Naive thymus-derived CD8-positive, alpha-beta T cell (primary cell): ENCODE data around the gene L3MBTL1. TPM values are rescaled to one million over a fixed set of nuclear protein-coding genes. Genes with fewer than 3 reads are reported as not detected.

Source experiments
- ATAC-seq, 2 donors: fragments of 150-1000 bp; cut with Tn5 transposase in 1 of 2; sonication (Bioruptor Pico), chemical (Tn5 transposase) in 1 of 2; 1 replicate in 1 of 2; 2 replicates in 1 of 2; pipeline ENCODE4 v1.10.0; 2021; ENCODE audit warnings: mild to moderate bottlenecking in 2 of 2, moderate library complexity in 2 of 2
- POLR2A ChIA-PET: fragments of 350-600 bp; sonication (Branson Sonifier 250); formaldehyde crosslinking; loops from one replicate; lab custom pipeline; 2021; ENCODE audit warnings: antibody characterized with exemption; lab: Charles Lee
- DNase-seq, 10 donors: peaks; one replicate each; pipeline versions ENCODE4 v3.0.0 to v3.0.0-alpha.2; 2020 to 2022
- H3K27ac Mint-ChIP-seq, 10 donors: one replicate each; pipeline ENCODE4 v1.8.0; 2020 to 2022; ENCODE audit warnings: mild to moderate bottlenecking in 10 of 10, mixed read lengths in 10 of 10, moderate library complexity in 4 of 10, inconsistent platforms in 1 of 10
- H3K27me3 Mint-ChIP-seq, 5 donors: one replicate each; pipeline ENCODE4 v1.8.0; 2021 to 2022; ENCODE audit warnings: mixed read lengths in 5 of 5
- H3K36me3 Mint-ChIP-seq, 3 donors: one replicate each; pipeline ENCODE4 v1.8.0; 2020 to 2022; ENCODE audit warnings: mixed read lengths in 3 of 3, mild to moderate bottlenecking in 2 of 3, inconsistent platforms in 1 of 3
- H3K4me1 Mint-ChIP-seq, 4 donors: one replicate each; pipeline ENCODE4 v1.8.0; 2021 to 2022; ENCODE audit warnings: mixed read lengths in 4 of 4
- H3K4me3 Mint-ChIP-seq, 10 donors: one replicate each; pipeline ENCODE4 v1.8.0; 2020 to 2022; ENCODE audit warnings: mild to moderate bottlenecking in 10 of 10, mixed read lengths in 10 of 10, moderate library complexity in 6 of 10, inconsistent platforms in 1 of 10
- H3K9me3 Mint-ChIP-seq, 9 donors: one replicate each; pipeline ENCODE4 v1.8.0; 2020 to 2022; ENCODE audit warnings: mixed read lengths in 9 of 9, mild to moderate bottlenecking in 3 of 9, inconsistent platforms in 1 of 9, moderate library complexity in 1 of 9
- polyA plus RNA-seq, 3 donors: library from polyadenylated mRNA; unstranded; fragments of 300-500 nt; fragmentation: Illumina TruSeq; gene quantifications; one replicate each; pipeline ENCODE4 v1.2.3, GENCODE V29; 2021
- total RNA-seq, 8 experiments: library from RNA in 2 of 8; stranded (reverse) in 2 of 8; gene quantifications; one replicate each; pipeline ENCODE4 v1.2.3 and lab custom pipeline; 2021 to 2026

Gene L3MBTL1
- total and polyA plus RNA-seq, 5 experiments from 2014 or later = 0.66 to 27.2 (median 1.7) TPM

DNA sequence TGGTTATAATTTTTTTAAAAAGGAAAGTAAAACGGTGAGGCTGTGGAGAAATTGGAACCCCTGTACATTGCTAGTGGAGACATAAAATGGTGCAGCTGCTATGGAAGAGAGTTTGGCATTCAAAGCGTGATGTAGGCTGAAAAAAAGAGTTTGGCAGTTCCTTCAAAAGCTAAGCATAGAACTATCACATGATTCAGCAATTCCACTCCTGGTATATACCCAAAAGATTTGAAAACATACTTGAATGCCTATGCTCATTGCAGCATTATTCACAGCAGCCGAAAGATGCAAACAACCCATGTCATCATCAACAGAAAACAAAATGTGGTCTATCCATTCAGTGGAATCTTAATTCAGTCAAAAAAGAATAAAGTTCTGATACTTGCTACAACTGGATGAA, 46.9 kb downstream of the L3MBTL1 start:
- DNase-seq (no peak), ATAC-seq (no peak)
- Mint-ChIP-seq H3K27ac (no peak overlapping the region), H3K27me3 (peaks cover 0 to 4% (median 0%) of the 10 kb centered on the region in 5 donors), H3K4me1 (no peaks in the 10 kb centered on the region), H3K9me3 (no peaks in the 10 kb centered on the region), H3K4me3 (no peak overlapping the region), H3K36me3 (peaks cover 0 to 5% (median 0%) of the 10 kb centered on the region in 3 donors)
- POLR2A ChIA-PET = no interaction called here

DNA sequence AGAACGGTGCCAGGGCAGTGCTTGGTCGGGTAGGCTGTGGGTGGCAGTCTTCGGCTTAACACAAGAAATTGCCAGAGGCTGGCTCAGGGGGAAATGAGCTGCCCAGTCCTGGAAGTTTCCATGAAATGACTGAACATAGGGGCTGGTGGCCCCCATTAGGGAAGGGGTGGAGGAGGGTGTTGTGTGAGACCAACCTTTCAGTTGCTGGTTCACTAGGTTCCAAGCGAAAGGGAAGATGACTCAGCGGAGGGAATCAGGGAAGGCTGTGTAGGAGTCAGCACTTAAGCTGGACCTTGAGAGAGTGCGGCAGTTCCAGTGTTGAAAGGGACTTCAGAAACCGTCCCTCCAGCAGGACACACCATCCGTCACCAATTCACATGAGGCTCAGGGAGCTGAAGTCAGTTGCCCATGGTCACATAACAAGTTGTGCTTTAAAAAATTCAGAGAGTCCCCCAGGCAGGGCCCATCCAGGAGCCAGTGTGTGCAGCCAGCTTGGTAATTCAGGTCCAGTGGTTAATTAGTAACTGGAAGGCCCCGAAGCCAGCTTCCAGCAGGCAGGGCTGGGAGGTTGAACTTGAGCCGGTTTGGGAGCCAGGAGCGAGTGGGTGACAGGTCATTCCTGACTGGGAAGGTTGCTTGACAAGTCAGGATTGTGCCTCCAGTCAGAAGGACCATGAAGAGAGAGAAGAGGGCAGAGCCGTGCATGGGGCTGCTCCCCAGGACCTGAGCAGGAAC, 51.1 kb downstream of the L3MBTL1 start, which contains the start of gene SGK2:
TSS of gene SGK2 (plus strand) at position 616 of the 735 bp plus-strand sequence. CDS start 7,469 bp downstream, outside the sequence.
- Mint-ChIP-seq H3K27me3 (peaks cover 0 to 7% (median 0%) of the 10 kb centered on the region in 5 donors), H3K27ac (peak within 1 kb of the TSS in 1 of 10 donors; percentile 40), H3K36me3 (no peaks in the 10 kb centered on the region), H3K9me3 (no peaks in the 10 kb centered on the region), H3K4me3 (no peak within 1 kb of the TSS), H3K4me1 (peaks cover 0 to 2% (median 0%) of the 10 kb centered on the region in 4 donors)
- POLR2A ChIA-PET = no interaction called here
- no peak for DNase-seq
- no peak for ATAC-seq

DNA sequence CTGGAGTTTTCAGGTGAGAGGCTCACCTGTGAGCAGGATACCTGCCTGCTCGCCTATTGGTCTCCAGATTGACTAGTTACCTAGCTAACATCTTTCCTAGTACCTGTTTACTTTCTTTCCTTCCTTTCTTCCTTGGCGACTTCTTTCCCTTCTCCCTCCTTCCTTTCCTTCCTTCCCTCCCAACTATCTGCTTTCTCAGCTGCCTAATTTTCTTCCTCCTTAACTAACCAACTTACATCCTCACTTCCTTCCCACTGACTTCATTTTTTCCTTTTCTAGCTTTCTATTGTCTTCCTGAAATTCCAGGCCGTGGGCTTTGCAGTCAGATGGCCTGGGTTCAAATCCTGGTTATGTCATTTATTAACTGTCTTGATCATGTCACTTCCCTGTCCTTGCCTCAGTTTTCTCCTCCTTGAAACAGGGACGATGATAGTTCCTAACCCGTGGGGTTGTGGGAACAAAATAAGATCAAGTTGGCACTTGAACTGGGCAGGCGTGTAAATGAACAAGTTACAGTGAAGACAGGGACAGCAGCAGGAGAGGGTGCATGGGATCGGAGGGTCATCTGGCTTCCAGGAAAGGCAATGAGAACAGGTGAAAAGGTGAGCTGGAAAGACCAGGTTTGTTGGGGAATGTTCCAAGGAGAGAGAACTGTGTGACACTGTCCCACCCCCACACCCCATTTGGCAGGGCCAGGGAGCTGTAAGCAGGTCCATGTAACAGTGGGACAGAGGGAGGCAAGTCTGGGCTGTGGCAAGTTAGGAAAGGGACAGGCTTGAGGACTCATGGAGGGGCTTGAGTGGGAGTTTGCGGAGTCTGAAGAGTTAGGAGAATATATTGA, 51.9 kb downstream of the L3MBTL1 start:
- Mint-ChIP-seq H3K4me1 (peaks cover 0 to 2% (median 0%) of the 10 kb centered on the region in 4 donors), H3K27me3 (peaks cover 0 to 7% (median 0%) of the 10 kb centered on the region in 5 donors), H3K9me3 (no peaks in the 10 kb centered on the region), H3K27ac (peak overlapping the region in 1 of 10 donors; percentile 40), H3K4me3 (no peak overlapping the region), H3K36me3 (no peaks in the 10 kb centered on the region)
- ATAC-seq (no peak), DNase-seq (no peak)
- POLR2A ChIA-PET = no interaction called here

DNA sequence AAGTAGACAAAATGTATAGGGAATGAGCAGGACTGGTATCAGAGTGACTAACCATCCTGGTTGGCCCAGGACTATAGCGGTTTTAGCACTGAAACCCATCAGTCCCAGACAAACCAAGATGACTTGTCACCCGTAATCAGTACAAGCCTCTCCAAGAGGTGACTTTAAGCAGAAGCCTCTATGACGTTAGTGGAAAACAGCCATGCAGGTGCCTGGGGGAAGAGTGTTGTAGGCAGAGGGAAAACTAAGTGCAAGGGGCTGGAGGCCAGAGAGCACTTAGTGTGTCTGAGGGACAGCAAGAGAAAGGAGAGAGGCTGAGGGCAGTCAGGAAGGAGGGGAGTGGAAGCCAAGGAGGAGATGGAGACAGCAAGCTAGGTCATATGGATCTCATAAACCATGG, 53.5 kb downstream of the L3MBTL1 start:
- no peaks in the 10 kb centered on the region for H3K36me3 Mint-ChIP-seq
- POLR2A ChIA-PET = no interaction called here
- peaks cover 0 to 7% (median 0%) of the 10 kb centered on the region in 5 donors for H3K27me3 Mint-ChIP-seq
- DNase-seq (no peak), ATAC-seq (no peak)
- H3K9me3 Mint-ChIP-seq = no peaks in the 10 kb centered on the region
- H3K27ac Mint-ChIP-seq = peak overlapping the region in 1 of 10 donors; percentile 78
- H3K4me3 Mint-ChIP-seq = no peak overlapping the region
- peaks cover 0 to 2% (median 0%) of the 10 kb centered on the region in 4 donors for H3K4me1 Mint-ChIP-seq

DNA sequence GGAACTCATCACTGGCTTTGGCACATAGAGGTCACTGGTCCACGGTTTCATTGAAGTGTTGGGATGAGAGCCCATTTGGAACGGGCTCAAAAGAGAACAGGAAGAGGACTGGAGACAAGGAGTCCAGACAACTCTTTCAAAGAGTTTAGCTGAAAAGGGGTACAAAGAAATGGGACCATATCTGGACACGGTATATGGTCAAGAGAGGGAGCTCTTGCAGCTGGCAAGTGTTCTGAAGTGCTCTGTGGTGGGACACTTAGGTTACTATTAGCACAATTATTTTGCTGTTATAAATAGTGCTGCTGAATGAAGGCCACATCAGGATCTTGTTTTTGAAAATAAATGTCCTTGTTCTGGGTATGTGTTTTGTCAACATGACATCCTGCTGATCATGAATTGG, 55.9 kb downstream of the L3MBTL1 start:
- Mint-ChIP-seq H3K4me3 (no peak overlapping the region), H3K27me3 (peaks cover 0 to 7% (median 0%) of the 10 kb centered on the region in 5 donors), H3K9me3 (no peaks in the 10 kb centered on the region), H3K36me3 (no peaks in the 10 kb centered on the region), H3K4me1 (peaks cover 0 to 2% (median 0%) of the 10 kb centered on the region in 4 donors), H3K27ac (no peak overlapping the region)
- POLR2A ChIA-PET = no interaction called here
- DNase-seq (no peak), ATAC-seq (no peak)

DNA sequence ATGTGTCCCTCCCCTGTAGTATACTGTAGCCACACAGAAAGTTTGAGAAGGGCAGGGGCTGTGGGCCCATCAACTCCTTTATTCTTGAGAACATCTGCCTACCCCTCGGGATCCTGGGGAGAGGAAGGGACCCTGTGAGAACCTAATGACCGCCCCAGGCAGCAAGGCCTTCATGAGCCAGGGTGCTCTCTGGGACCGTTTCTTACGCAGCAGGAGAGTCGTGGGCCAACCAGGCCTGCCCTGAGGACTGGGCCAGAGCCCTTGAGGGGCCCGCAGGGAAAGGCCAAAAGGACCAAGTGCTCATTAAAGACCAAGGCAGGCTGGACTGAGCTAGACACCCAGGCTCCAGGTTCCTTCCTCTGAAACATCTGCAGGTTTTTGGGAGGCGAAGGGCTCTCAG, 56.5 kb downstream of the L3MBTL1 start:
- H3K4me1 Mint-ChIP-seq = peaks cover 0 to 2% (median 0%) of the 10 kb centered on the region in 4 donors
- DNase-seq (no peak), ATAC-seq (no peak)
- peaks cover 0 to 7% (median 0%) of the 10 kb centered on the region in 5 donors for H3K27me3 Mint-ChIP-seq
- POLR2A ChIA-PET = no interaction called here
- no peak overlapping the region for H3K4me3 Mint-ChIP-seq
- no peaks in the 10 kb centered on the region for H3K36me3 Mint-ChIP-seq
- peak overlapping the region in 1 of 10 donors; percentile 18 for H3K27ac Mint-ChIP-seq
- H3K9me3 Mint-ChIP-seq = no peaks in the 10 kb centered on the region

DNA sequence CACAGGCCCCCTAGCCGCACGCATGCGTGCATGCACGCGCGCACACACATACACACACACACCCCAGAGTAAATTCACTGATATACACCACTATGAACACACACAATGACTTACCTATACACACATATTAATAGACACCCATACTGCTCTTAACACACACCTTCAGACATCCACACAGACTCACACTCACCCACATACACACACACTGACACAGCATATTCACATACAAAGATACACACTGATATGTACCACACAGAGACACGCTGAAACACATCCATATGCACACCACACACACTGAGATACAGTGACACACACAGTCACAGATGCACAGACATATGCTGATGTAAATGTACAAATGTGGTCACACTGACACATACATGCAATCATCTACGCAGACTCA, 57.0 kb downstream of the L3MBTL1 start:
- no peak for ATAC-seq
- POLR2A ChIA-PET = no interaction called here
- no peak for DNase-seq
- peaks cover 0 to 2% (median 0%) of the 10 kb centered on the region in 4 donors for H3K4me1 Mint-ChIP-seq
- no peaks in the 10 kb centered on the region for H3K9me3 Mint-ChIP-seq
- no peak overlapping the region for H3K27ac Mint-ChIP-seq
- H3K27me3 Mint-ChIP-seq = peaks cover 0 to 3% (median 0%) of the 10 kb centered on the region in 5 donors
- H3K36me3 Mint-ChIP-seq = no peaks in the 10 kb centered on the region
- H3K4me3 Mint-ChIP-seq = no peak overlapping the region

DNA sequence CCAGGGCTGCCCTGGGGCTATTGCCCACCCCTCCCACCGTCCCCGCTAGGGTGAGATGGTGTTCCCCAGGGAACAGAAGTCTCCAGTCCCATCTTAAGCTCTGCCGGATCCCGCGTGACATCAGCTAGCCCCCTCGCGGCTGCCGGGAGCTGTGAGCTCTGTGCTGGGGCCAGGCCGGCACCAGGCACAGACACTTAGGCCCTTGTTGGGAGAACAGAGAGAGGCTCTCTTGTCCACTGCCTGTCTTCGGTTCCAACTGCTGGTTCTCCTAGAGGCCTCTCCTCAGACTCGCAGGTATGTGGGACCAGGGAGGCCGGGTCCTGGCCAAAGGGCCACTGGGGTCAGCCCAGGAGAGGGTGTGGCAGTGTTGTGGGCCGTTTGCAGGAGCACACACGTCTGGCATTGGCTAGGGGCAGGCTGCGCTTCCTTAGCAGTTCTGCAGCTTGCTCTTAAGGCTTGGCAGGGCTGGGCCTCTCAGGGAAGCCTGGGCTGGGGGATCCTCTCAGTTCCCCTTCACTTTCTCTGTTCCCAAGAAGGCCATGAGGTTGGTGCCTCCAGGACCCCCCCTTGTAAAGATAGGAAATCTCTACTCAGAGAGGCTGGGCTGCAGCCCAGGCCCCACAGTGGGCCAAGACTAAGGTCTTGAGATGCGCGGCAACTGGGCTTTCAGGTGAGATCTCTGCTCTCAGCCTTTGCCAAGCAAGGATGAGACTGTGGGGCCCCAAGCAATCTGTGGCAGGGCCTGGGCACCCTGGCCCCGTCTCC, 57.7 kb downstream of the L3MBTL1 start:
- H3K9me3 Mint-ChIP-seq = no peaks in the 10 kb centered on the region
- H3K36me3 Mint-ChIP-seq = no peaks in the 10 kb centered on the region
- H3K4me1 Mint-ChIP-seq = peaks cover 0 to 2% (median 0%) of the 10 kb centered on the region in 4 donors
- ATAC-seq (no peak), DNase-seq (no peak)
- peak overlapping the region in 1 of 10 donors; percentile 49 for H3K27ac Mint-ChIP-seq
- H3K4me3 Mint-ChIP-seq = no peak overlapping the region
- H3K27me3 Mint-ChIP-seq = no peaks in the 10 kb centered on the region
- POLR2A ChIA-PET = no interaction called here

DNA sequence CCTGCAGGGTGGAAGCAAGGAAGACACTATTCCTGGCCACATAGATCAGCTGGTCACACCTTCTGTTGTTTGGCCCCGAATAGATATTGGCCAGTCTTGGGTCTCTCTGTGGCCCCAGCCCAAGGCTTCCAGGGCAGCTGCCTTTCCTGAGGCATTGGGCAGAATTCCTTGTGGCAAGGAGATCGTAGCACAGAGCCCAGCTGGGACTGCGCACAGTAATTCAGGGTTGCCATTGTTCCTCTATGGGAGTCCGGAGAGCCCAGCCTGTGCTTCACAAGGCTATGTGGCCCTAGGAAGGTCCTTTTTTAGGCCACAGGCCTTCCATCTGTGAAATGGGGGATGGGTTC, 58.2 kb downstream of the L3MBTL1 start:
- Mint-ChIP-seq H3K4me1 (peaks cover 0 to 2% (median 0%) of the 10 kb centered on the region in 4 donors), H3K9me3 (no peaks in the 10 kb centered on the region), H3K27ac (peak overlapping the region in 1 of 10 donors; percentile 49), H3K27me3 (no peaks in the 10 kb centered on the region), H3K4me3 (no peak overlapping the region), H3K36me3 (no peaks in the 10 kb centered on the region)
- ATAC-seq (no peak), DNase-seq (no peak)
- POLR2A ChIA-PET = no interaction called here

DNA sequence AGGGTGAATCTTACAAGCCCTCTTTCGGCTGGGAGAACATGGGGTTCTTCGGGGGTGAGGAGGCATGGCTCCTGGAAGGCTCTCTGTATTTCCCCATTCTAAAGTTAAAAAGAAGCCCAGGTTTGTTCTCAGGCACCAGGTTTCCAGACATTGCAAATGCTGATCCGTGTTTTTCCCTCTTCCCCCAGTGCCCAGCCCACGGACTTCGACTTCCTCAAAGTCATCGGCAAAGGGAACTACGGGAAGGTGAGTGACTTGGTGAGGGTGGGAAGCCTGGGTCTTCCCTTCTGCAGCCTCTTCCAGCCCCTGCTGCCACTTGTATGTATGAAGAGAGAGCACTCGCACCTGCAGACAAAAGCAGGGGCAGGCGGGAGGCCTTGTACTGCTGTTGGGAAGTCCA, 60.0 kb downstream of the L3MBTL1 start:
- no peaks in the 10 kb centered on the region for H3K27me3 Mint-ChIP-seq
- no peaks in the 10 kb centered on the region for H3K36me3 Mint-ChIP-seq
- no peak overlapping the region for H3K4me3 Mint-ChIP-seq
- H3K9me3 Mint-ChIP-seq = no peaks in the 10 kb centered on the region
- H3K27ac Mint-ChIP-seq = no peak overlapping the region
- DNase-seq (no peak), ATAC-seq (no peak)
- H3K4me1 Mint-ChIP-seq = no peaks in the 10 kb centered on the region
- POLR2A ChIA-PET = no interaction called here

DNA sequence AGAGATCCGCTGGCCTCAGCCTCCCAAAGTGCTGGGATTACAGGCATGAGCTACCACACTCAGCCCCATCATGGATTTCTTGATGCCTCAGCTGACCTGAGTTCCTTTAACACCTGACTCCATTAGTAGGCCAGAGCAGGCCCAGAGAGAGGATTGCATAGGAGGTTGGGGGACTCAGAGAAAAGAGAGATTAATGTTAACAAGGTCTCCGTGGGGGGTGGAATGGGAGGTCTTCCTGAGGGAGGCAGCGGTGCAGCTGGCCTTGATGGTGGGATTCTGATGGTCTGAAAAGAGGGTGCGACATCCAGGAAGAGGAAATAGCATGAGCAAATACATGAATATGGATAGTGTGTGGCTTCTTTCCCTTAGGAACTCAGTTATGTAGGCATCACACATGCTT, 61.2 kb downstream of the L3MBTL1 start:
- Mint-ChIP-seq H3K9me3 (no peaks in the 10 kb centered on the region), H3K36me3 (no peaks in the 10 kb centered on the region), H3K4me3 (no peak overlapping the region), H3K4me1 (no peaks in the 10 kb centered on the region), H3K27ac (no peak overlapping the region), H3K27me3 (no peaks in the 10 kb centered on the region)
- POLR2A ChIA-PET = no interaction called here
- ATAC-seq (no peak), DNase-seq (no peak)

DNA sequence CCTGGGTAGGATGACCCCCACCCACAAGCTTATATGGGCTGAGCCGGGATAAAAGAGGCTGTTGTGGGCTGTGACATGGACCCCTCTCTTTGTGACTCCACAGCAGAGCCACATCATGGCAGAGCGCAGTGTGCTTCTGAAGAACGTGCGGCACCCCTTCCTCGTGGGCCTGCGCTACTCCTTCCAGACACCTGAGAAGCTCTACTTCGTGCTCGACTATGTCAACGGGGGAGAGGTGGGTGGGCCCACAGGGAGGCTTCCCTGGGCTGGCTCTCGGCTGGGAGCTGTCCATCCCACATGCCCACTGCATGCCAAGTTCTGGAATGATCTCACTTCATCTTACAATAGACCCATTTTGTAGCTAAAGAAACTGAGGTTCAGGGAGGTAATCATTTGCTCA, 61.8 kb downstream of the L3MBTL1 start:
- Mint-ChIP-seq H3K4me1 (no peaks in the 10 kb centered on the region), H3K9me3 (no peaks in the 10 kb centered on the region), H3K27me3 (no peaks in the 10 kb centered on the region), H3K4me3 (no peak overlapping the region), H3K36me3 (no peaks in the 10 kb centered on the region), H3K27ac (no peak overlapping the region)
- ATAC-seq (no peak), DNase-seq (no peak)
- POLR2A ChIA-PET = no interaction called here
